A673 (cell line): ENCODE measurements around the gene ANTXRL.

ENCODE experiments used
- EZH2 ChIP-seq: fragments of 200-600 bp; sonication (generic); IDR thresholded peaks from 2 replicates; pipeline ENCODE4 v1.6.1; 2017; ENCODE audit warnings: borderline replicate concordance, low read depth, mild to moderate bottlenecking, mixed read lengths, antibody characterized with exemption, low read length; ENCODE audit not compliant: poor library complexity, severe bottlenecking
- TF ChIP-seq, protein P1 (sequence below): fragments of 300-800, 200-600 bp; sonication (generic); conservative IDR thresholded peaks from 2 replicates; pipeline ENCODE4 v1.5.1; 2017; ENCODE audit warnings: low read depth, mild to moderate bottlenecking, antibody characterized with exemption, low read length, moderate library complexity, mixed read lengths

GRCh38 chr10:46294641-46295220, 7.9 kb downstream of the ANTXRL start:
- TF ChIP-seq, protein P1, sequence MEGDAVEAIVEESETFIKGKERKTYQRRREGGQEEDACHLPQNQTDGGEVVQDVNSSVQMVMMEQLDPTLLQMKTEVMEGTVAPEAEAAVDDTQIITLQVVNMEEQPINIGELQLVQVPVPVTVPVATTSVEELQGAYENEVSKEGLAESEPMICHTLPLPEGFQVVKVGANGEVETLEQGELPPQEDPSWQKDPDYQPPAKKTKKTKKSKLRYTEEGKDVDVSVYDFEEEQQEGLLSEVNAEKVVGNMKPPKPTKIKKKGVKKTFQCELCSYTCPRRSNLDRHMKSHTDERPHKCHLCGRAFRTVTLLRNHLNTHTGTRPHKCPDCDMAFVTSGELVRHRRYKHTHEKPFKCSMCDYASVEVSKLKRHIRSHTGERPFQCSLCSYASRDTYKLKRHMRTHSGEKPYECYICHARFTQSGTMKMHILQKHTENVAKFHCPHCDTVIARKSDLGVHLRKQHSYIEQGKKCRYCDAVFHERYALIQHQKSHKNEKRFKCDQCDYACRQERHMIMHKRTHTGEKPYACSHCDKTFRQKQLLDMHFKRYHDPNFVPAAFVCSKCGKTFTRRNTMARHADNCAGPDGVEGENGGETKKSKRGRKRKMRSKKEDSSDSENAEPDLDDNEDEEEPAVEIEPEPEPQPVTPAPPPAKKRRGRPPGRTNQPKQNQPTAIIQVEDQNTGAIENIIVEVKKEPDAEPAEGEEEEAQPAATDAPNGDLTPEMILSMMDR = no peak
- no peak for TF ChIP-seq EZH2
